GM19238 (cell line): Measurements from ENCODE around the gene GAPDHS.

Experiments
- DNase-seq: peaks from one replicate; pipeline ENCODE4 v3.0.0; 2011; ENCODE audit warnings: low spot score; ENCODE audit not compliant: insufficient read length

The GAPDHS gene

GRCh38 chr19:35539314-35539713 lies 6.1 kb downstream of the GAPDHS start:
- no peak for DNase-seq

- no peak for DNase-seq
Measured at GRCh38 chr19:35539850-35540249, 6.6 kb downstream of the GAPDHS start.

- no peak for DNase-seq
Measured at GRCh38 chr19:35540356-35540927, 7.2 kb downstream of the GAPDHS start.

GRCh38 chr19:35542209-35542608 lies 9.0 kb downstream of the GAPDHS start:
- no peak for DNase-seq

DNA sequence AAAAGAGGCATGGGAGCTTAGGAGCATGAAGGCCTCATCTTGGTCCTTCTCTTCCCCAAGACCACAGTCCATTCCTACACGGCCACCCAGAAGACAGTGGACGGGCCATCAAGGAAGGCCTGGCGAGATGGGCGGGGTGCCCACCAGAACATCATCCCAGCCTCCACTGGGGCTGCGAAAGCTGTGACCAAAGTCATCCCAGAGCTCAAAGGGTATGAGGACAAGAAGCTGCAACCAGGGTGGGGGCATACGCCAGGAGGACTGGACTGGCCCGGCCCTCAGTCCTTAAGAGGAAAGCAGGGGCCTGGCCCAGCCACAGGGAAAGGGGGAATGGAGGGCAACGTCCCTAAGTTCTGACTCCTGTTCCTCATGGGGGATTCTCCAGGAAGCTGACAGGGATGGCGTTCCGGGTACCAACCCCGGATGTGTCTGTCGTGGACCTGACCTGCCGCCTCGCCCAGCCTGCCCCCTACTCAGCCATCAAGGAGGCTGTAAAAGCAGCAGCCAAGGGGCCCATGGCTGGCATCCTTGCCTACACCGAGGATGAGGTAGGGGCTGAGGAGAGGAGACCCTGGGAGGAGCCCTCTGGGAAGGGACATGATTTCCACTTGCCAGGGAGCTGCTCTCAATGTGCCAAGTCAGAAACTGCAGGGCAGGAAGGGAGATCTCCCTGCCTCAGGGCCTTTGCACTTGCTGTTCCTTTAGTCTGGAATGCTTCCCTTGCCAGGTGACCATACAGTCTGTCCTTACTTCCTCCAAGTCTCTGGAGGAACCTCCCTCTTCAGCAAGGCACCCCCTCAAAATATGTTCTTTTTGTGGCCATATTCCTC lies 10.2 kb downstream of the GAPDHS start:
- no peak for DNase-seq

GRCh38 chr19:35544110-35544802 lies 11.0 kb downstream of the GAPDHS start:
- no peak for DNase-seq

GRCh38 chr19:35545001-35545854 lies 12.0 kb downstream of the GAPDHS start, which contains the start of gene TMEM147:
Gene TMEM147, plus strand, starts transcription at chr19:35545626. Its CDS starts 114 bp downstream, at chr19:35545740.
- DNase-seq = peak; percentile 99

DNA sequence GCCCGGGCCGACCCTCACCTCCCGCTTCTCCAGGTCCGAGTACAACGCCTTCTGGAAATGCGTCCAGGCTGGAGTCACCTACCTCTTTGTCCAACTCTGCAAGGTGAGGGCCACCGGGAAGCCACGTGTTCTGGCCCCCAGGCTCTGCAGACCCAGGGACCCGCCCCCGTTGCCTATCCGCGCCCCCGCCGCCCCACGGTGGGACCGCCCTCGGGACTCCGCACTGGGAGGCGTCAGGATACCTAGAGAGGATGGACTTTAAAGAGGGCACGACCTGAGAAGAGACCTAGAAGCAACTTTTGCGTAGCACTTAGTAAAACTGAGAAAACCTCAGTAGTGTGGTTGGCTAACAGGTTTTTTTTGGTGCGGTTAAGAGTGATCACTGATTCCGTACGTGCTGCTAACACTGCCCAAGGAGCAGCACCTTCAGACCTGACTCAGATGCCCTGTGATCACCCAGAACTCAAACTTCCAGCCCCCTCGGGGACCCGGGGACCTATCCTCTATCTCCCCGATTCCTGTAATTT lies 12.7 kb downstream of the GAPDHS start:
- peak; percentile 65 for DNase-seq

GRCh38 chr19:35546532-35546931 lies 13.3 kb downstream of the GAPDHS start:
- DNase-seq = no peak

DNA sequence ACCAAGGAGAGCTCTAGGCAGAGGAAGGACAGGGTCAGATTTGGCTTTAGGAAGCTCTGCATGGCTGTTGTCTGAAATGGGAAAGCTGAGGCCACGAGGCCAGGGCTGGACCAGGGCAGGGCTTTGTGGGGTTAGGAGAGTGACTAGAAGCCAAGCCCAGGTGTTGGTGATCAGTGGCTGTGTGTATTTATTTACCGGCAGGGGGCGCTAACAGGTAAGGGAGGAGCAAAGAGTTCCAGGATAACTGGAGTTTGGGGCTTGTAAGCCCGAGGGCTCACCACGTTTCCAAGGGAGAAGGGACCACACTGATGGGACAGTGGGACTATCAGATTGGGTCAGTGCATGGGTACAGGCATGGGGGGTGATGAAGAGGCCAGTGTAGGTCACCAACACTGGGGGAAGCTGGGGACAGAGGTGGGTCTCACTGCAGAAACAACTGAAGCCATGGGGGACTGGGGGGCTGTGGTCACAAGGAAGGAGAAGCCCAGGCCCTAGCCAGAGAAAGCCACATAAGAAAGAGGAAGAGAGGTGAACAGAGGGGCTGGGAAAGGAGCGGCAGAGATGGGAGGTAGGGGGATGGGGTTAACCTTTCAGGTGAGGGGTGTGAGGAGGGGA lies 16.0 kb downstream of the GAPDHS start:
- peak; percentile 69 for DNase-seq

- DNase-seq = no peak
Measured at GRCh38 chr19:35549879-35550523, 16.7 kb downstream of the GAPDHS start.

GRCh38 chr19:35551091-35551810 lies 18.0 kb downstream of the GAPDHS start:
- no peak for DNase-seq

DNA sequence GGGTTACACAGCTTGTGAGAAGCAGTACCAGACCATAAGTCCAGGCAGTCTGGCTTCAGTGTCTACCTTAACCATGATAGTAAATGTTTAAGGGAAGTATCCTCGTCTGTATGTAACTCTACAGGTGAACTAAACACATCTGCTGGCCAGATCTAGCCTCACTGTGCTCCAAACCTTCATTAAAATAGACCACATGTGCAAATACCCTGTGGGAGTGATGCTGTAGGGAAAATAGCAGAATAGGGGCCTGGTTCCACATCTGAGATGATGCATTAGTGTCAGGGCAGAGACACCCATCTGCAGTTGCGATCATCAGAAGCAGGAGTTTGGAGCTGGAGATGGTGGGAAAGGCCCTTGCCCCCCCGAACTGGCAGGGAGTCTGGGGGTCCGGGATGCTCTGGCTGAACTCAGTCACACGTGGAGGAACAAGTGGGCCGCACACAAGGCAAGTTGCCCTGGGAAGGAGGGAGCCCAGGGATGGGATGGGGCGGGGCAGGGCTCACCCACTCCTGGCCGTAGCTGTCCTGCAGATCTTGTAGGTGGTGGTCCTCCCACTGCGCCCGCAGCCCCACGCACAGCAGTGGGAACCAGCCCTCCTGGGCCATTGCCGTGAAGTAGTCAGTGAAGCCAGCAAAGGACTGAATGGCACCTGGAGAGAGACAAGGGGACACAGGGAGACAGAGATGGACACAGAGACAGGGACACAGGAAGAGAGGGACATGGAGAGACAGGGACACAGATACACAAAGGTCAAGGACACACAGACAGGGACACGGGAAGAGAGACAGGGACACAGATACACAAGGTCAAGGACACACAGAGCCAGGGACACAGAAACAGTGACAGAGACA lies 19.5 kb downstream of the GAPDHS start:
- DNase-seq = no peak

GRCh38 chr19:35553385-35554000 lies 20.2 kb downstream of the GAPDHS start:
- no peak for DNase-seq

GRCh38 chr19:35554076-35554475 lies 20.8 kb downstream of the GAPDHS start:
- DNase-seq = no peak

DNA sequence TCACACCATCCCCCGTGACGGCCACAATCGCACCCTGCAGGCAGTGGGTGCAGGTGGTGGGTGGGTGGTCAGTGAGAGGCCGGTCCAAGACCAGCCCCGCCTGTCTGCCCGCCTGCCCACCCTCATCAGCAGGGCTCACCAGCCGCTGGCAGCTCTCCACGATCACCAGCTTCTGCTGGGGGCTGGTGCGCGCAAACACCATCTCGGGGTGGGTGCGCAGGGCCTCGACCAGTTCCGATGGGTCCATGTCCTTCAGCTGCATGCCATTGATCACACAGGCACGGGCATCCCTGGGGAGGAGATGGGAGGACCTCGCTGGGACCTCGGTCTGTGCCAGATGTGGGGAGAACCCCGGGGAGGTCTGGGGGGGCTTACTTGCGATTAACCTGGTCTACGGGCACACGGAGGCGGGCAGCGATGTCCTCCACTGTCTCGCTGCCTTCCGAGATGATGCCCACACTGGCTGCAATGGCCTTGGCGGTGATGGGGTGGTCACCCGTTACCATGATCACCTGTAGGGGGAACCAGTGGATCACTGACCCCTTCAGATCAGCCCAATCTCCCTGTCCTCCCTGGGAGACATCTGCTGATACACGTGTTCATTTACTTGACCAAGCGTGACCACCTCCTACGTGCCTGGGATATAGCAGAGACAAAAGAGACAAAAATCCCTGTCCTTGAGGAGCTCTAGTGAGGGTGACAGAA lies 22.2 kb downstream of the GAPDHS start:
- no peak for DNase-seq

DNA sequence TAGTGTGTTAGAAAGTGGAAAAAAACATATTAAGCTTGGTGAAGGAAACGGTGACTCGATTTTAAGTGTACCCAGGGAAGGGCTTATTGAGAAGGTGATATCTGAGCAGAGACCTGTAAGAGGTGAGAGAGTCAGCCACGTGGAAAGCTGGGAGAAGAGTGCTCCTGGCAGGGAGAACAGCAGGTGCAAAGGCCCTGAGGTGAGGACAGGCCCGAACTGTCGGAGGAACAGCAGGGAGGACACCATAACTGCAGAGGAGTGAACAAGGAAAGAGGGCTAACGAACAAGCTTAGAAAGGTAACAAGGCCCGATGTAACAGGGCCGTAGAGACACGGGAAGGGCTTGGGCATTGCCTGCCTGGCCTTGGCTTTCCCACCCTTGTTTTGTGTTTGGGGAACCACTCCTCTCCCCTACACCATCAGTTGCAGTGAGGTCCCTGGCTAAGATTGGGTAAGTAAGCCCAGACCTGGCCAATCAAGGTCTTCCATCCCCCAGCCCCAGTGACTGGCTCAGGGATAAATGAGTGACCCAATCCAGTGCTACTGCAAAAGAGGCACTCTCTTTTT lies 22.9 kb downstream of the GAPDHS start:
- DNase-seq = no peak
